COLO668 (cell line): ENCODE results near the gene ERAL1.
A peak's percentile ranks its signal among the peaks of the same experiment; 100 is the strongest.
"Not testable (repeated sequence)": the region's sequence is repeated elsewhere in the genome, so short reads cannot be mapped to it uniquely, and the experiment has no call there.

Experiments
- DNase-seq: peaks from one replicate; lab custom pipeline; 2025; ENCODE audit not compliant: unreplicated experiment; lab: John Stamatoyannopoulos, UW

ERAL1 gene

GRCh38 chr17:28897769-28898526 lies 43.1 kb downstream of the ERAL1 start:
- DNase-seq = no peak

- DNase-seq = no peak
Observed at GRCh38 chr17:28898527-28898955, 43.7 kb downstream of the ERAL1 start.

- DNase-seq = no peak
Observed at GRCh38 chr17:28899212-28899815, 44.5 kb downstream of the ERAL1 start.

GRCh38 chr17:28900986-28901726 lies 46.3 kb downstream of the ERAL1 start:
- no peak for DNase-seq

GRCh38 chr17:28901866-28902818 lies 47.3 kb downstream of the ERAL1 start:
- DNase-seq = peak; percentile 66

- peak; percentile 95 for DNase-seq
Observed at GRCh38 chr17:28902819-28903545, 48.2 kb downstream of the ERAL1 start, which contains the start of gene DHRS13. DHRS13 (minus strand) TSS chr17:28903079; CDS start chr17:28902944, 135 bp downstream.

GRCh38 chr17:28903546-28903841 lies 48.7 kb downstream of the ERAL1 start:
- not testable (repeated sequence) for DNase-seq

- DNase-seq = no peak
Observed at GRCh38 chr17:28904800-28905199, 50.0 kb downstream of the ERAL1 start.

- no peak for DNase-seq
Observed at GRCh38 chr17:28906276-28906675, 51.5 kb downstream of the ERAL1 start.

GRCh38 chr17:28906706-28907438 lies 52.1 kb downstream of the ERAL1 start:
- no peak for DNase-seq

- no peak for DNase-seq
Observed at GRCh38 chr17:28907709-28908475, 53.1 kb downstream of the ERAL1 start.

GRCh38 chr17:28908640-28909167 lies 53.9 kb downstream of the ERAL1 start:
- DNase-seq = no peak

- no peak for DNase-seq
Observed at GRCh38 chr17:28910534-28910933, 55.7 kb downstream of the ERAL1 start.
